ENCODE measurements around the gene NARF. TPM values are rescaled to one million over a fixed set of nuclear protein-coding genes. Genes with fewer than 3 reads are reported as not detected.

The NARF gene
- total RNA-seq, 1 experiment from 2014 or later: 96.7 TPM

- TF ChIP-seq ZNF138 (CRISPR knock-in tag; conservative IDR thresholded peaks at IDR 0.05) (peak; percentile 74; the same call in 1 of the 2 replicates), NFYB (CRISPR knock-in tag; conservative IDR thresholded peaks at IDR 0.05; ENCODE audit: low read depth) (peak; percentile 34; the same call in 1 of the 2 replicates), CREB1 (CRISPR knock-in tag; IDR thresholded peaks at IDR 0.05) (no peak; the same call in 1 of the 2 replicates), ZNF512 (CRISPR knock-in tag; IDR thresholded peaks at IDR 0.05; ENCODE audit: borderline replicate concordance) (no peak), HMGXB4 (CRISPR knock-in tag; IDR thresholded peaks at IDR 0.05) (peak; percentile 88), ZNF671 (CRISPR knock-in tag; IDR thresholded peaks at IDR 0.05) (no peak), TEAD4 (CRISPR knock-in tag; IDR thresholded peaks at IDR 0.05) (peak; percentile 66; the same call in 1 of the 2 replicates), E2F1 (CRISPR knock-in tag; IDR thresholded peaks at IDR 0.05) (peak; percentile 76; the same call in 1 of the 2 replicates), ZNF423 (CRISPR knock-in tag; IDR thresholded peaks at IDR 0.05) (no peak), ZNF219 (CRISPR knock-in tag; IDR thresholded peaks at IDR 0.05; ENCODE audit: borderline replicate concordance) (peak; percentile 68; the same call in 1 of the 2 replicates), OVOL2 (CRISPR knock-in tag; IDR thresholded peaks at IDR 0.05; ENCODE audit: borderline replicate concordance) (no peak), SMAD3 (CRISPR knock-in tag; IDR thresholded peaks at IDR 0.05; ENCODE audit: borderline replicate concordance) (no peak), FOXK1 (CRISPR knock-in tag; IDR thresholded peaks at IDR 0.05) (peak; percentile 93), CBFB (CRISPR knock-in tag; IDR thresholded peaks at IDR 0.05; ENCODE audit: low read depth) (peak; percentile 91; the same call in 1 of the 2 replicates)
- TF ChIP-seq, protein P1, sequence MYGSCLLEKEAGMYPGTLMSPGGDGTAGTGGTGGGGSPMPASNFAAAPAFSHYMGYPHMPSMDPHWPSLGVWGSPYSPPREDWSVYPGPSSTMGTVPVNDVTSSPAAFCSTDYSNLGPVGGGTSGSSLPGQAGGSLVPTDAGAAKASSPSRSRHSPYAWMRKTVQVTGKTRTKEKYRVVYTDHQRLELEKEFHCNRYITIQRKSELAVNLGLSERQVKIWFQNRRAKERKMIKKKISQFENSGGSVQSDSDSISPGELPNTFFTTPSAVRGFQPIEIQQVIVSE (CRISPR knock-in tag; IDR thresholded peaks at IDR 0.05; ENCODE audit: borderline replicate concordance): no peak
- TF ChIP-seq, protein P2, sequence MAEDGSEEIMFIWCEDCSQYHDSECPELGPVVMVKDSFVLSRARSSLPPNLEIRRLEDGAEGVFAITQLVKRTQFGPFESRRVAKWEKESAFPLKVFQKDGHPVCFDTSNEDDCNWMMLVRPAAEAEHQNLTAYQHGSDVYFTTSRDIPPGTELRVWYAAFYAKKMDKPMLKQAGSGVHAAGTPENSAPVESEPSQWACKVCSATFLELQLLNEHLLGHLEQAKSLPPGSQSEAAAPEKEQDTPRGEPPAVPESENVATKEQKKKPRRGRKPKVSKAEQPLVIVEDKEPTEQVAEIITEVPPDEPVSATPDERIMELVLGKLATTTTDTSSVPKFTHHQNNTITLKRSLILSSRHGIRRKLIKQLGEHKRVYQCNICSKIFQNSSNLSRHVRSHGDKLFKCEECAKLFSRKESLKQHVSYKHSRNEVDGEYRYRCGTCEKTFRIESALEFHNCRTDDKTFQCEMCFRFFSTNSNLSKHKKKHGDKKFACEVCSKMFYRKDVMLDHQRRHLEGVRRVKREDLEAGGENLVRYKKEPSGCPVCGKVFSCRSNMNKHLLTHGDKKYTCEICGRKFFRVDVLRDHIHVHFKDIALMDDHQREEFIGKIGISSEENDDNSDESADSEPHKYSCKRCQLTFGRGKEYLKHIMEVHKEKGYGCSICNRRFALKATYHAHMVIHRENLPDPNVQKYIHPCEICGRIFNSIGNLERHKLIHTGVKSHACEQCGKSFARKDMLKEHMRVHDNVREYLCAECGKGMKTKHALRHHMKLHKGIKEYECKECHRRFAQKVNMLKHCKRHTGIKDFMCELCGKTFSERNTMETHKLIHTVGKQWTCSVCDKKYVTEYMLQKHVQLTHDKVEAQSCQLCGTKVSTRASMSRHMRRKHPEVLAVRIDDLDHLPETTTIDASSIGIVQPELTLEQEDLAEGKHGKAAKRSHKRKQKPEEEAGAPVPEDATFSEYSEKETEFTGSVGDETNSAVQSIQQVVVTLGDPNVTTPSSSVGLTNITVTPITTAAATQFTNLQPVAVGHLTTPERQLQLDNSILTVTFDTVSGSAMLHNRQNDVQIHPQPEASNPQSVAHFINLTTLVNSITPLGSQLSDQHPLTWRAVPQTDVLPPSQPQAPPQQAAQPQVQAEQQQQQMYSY (CRISPR knock-in tag; IDR thresholded peaks at IDR 0.05): peak; percentile 56; the same call in 1 of the 2 replicates
- TF ChIP-seq, protein P3, sequence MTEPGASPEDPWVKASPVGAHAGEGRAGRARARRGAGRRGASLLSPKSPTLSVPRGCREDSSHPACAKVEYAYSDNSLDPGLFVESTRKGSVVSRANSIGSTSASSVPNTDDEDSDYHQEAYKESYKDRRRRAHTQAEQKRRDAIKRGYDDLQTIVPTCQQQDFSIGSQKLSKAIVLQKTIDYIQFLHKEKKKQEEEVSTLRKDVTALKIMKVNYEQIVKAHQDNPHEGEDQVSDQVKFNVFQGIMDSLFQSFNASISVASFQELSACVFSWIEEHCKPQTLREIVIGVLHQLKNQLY (CRISPR knock-in tag; IDR thresholded peaks at IDR 0.05): no peak
- TF ChIP-seq, protein P4, sequence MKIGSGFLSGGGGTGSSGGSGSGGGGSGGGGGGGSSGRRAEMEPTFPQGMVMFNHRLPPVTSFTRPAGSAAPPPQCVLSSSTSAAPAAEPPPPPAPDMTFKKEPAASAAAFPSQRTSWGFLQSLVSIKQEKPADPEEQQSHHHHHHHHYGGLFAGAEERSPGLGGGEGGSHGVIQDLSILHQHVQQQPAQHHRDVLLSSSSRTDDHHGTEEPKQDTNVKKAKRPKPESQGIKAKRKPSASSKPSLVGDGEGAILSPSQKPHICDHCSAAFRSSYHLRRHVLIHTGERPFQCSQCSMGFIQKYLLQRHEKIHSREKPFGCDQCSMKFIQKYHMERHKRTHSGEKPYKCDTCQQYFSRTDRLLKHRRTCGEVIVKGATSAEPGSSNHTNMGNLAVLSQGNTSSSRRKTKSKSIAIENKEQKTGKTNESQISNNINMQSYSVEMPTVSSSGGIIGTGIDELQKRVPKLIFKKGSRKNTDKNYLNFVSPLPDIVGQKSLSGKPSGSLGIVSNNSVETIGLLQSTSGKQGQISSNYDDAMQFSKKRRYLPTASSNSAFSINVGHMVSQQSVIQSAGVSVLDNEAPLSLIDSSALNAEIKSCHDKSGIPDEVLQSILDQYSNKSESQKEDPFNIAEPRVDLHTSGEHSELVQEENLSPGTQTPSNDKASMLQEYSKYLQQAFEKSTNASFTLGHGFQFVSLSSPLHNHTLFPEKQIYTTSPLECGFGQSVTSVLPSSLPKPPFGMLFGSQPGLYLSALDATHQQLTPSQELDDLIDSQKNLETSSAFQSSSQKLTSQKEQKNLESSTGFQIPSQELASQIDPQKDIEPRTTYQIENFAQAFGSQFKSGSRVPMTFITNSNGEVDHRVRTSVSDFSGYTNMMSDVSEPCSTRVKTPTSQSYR (CRISPR knock-in tag; IDR thresholded peaks at IDR 0.05): peak; percentile 84; the same call in 1 of the 2 replicates
- TF ChIP-seq, protein P5, sequence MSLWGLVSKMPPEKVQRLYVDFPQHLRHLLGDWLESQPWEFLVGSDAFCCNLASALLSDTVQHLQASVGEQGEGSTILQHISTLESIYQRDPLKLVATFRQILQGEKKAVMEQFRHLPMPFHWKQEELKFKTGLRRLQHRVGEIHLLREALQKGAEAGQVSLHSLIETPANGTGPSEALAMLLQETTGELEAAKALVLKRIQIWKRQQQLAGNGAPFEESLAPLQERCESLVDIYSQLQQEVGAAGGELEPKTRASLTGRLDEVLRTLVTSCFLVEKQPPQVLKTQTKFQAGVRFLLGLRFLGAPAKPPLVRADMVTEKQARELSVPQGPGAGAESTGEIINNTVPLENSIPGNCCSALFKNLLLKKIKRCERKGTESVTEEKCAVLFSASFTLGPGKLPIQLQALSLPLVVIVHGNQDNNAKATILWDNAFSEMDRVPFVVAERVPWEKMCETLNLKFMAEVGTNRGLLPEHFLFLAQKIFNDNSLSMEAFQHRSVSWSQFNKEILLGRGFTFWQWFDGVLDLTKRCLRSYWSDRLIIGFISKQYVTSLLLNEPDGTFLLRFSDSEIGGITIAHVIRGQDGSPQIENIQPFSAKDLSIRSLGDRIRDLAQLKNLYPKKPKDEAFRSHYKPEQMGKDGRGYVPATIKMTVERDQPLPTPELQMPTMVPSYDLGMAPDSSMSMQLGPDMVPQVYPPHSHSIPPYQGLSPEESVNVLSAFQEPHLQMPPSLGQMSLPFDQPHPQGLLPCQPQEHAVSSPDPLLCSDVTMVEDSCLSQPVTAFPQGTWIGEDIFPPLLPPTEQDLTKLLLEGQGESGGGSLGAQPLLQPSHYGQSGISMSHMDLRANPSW (CRISPR knock-in tag; conservative IDR thresholded peaks at IDR 0.05; ENCODE audit: low read depth): no peak
- TF ChIP-seq, protein P6, sequence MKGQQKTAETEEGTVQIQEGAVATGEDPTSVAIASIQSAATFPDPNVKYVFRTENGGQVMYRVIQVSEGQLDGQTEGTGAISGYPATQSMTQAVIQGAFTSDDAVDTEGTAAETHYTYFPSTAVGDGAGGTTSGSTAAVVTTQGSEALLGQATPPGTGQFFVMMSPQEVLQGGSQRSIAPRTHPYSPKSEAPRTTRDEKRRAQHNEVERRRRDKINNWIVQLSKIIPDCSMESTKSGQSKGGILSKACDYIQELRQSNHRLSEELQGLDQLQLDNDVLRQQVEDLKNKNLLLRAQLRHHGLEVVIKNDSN (CRISPR knock-in tag; IDR thresholded peaks at IDR 0.05): peak; percentile 99
Observed at GRCh38 chr17:82496529-82497434, 38.2 kb downstream of the NARF start (continued).

All from WTC11 (cell line).